ENCODE results near the gene TPSAB1. TPM values are rescaled to one million over a fixed set of nuclear protein-coding genes. Genes with fewer than 3 reads are reported as not detected.
"Not testable (repeated sequence)": the region's sequence is repeated elsewhere in the genome, so short reads cannot be mapped to it uniquely, and the experiment has no call there.

TPSAB1 gene
- total RNA-seq, 1 donor from 2014 or later = not detected

DNA sequence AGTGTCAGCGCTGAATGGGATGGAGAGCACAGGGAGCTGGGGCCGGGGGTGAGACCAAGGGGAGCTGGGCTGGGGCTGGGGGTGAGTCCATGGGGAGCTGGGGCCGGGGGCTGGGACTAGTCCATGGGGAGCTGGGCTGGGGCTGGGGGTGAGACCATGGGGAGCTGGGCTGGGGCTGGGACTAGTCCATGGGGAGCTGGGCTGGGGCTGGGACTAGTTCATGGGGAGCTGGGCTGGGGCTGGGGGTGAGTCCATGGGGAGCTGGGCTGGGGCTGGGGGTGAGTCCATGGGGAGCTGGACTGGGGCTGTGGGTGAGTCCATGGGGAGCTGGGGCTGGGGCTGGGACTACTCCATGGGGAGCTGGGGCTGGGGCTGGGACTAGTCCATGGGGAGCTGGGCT is 14.3 kb downstream of the TPSAB1 start:
- H3K4me3 Mint-ChIP-seq (ENCODE audit: low read depth); DNase-seq (ENCODE audit: low spot score); H3K36me3 Mint-ChIP-seq (ENCODE audit: low read depth); intact Hi-C loops (cut with micrococcal nuclease); H3K27ac Mint-ChIP-seq; H3K9me3 Mint-ChIP-seq; H3K4me1 Mint-ChIP-seq (ENCODE audit: low read depth); H3K27me3 Mint-ChIP-seq (ENCODE audit: low read depth): not testable (repeated sequence)

DNA sequence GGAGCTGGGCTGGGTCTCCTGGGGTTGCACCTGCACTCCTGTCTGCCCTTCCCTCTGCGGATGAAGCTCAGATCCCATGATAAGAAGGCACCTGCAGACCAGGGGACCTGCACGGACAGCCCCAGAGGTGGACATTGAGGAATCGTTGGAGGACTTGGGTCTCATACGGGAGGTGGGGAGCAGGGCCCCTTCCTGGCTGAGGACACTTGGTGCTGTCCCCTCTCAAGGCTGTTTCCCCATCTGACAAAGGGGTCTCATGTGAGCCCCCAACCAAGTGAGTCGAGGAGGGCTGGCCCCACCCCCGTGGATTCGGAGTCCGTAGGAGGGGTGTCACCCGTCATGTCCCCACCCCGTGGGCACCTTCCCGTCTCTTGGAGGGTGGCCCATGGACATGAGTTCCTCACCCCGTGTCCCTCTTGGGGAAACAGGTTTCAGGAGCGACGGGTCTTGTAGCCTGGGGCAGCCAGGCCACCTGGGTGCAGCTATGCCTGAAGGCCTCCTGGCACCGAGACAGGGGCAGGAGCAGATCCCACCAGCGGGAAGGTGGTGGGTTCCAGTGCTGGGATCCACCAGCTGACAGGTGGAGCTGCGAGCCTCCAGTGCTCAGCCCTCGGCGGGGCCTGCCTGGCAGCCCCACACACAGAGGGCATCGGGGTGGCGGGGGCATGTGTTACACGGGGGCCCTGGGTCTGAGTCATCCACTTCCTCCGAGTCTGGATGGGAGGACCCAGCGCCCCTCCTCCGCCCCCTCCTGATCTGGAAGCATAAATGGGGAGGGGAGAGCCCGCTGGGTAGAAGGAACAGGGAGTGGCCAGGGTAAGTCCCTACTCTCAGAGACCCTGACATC is 15.0 kb downstream of the TPSAB1 start, which contains the start of gene TPSD1:
Gene TPSD1, plus strand, starts transcription at position 794 of the 847 bp plus-strand sequence. CDS start 212 bp downstream, outside the sequence.
- H3K27ac Mint-ChIP-seq; H3K36me3 Mint-ChIP-seq (ENCODE audit: low read depth); intact Hi-C loops (cut with micrococcal nuclease); H3K9me3 Mint-ChIP-seq; H3K27me3 Mint-ChIP-seq (ENCODE audit: low read depth); H3K4me1 Mint-ChIP-seq (ENCODE audit: low read depth); DNase-seq (ENCODE audit: low spot score); H3K4me3 Mint-ChIP-seq (ENCODE audit: low read depth): not testable (repeated sequence)

DNA sequence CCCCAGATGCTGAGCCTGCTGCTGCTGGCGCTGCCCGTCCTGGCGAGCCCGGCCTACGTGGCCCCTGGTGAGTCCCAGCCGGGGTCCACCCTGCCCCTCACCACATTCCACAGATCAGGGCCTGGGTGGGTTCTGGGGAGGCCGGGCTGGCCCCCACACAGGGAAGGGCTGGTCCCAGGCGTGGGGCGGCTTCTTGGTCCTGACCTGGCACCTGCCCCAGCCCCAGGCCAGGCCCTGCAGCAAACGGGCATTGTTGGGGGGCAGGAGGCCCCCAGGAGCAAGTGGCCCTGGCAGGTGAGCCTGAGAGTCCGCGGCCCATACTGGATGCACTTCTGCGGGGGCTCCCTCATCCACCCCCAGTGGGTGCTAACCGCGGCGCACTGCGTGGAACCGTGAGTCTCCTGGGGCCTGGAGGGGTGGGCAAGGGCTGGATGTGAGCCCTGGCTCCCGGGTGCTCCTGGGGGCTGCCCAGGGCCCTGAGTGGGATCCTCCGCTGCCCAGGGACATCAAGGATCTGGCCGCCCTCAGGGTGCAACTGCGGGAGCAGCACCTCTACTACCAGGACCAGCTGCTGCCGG is 15.9 kb downstream of the TPSAB1 start:
- H3K4me1 Mint-ChIP-seq (ENCODE audit: low read depth); H3K36me3 Mint-ChIP-seq (ENCODE audit: low read depth); intact Hi-C loops (cut with micrococcal nuclease); H3K9me3 Mint-ChIP-seq; H3K27me3 Mint-ChIP-seq (ENCODE audit: low read depth); H3K4me3 Mint-ChIP-seq (ENCODE audit: low read depth); H3K27ac Mint-ChIP-seq; DNase-seq (ENCODE audit: low spot score): not testable (repeated sequence)

DNA sequence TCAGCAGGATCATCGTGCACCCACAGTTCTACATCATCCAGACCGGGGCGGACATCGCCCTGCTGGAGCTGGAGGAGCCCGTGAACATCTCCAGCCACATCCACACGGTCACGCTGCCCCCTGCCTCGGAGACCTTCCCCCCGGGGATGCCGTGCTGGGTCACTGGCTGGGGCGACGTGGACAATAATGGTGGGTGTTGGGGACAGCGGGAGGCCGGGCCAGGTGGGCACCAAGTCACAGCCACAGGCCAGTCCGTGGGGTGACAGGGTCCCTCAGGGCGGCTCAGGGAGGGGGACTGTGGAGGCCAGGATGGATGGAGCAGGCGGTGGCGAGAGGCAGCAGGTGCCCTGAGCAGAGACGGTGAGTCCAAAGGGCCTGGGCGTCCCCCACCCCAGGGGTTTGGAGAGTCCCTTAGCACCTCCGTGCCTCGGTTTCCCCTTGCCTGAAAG is 16.4 kb downstream of the TPSAB1 start:
- H3K9me3 Mint-ChIP-seq = no peaks in the 10 kb centered on the region
- DNase-seq (ENCODE audit: low spot score) = no peak
- peaks cover 8% of the 10 kb centered on the region for H3K27me3 Mint-ChIP-seq (ENCODE audit: low read depth)
- intact Hi-C loops (cut with micrococcal nuclease) = no loop called here
- no peak overlapping the region for H3K27ac Mint-ChIP-seq
- H3K4me1 Mint-ChIP-seq (ENCODE audit: low read depth) = no peaks in the 10 kb centered on the region
- no peaks in the 10 kb centered on the region for H3K36me3 Mint-ChIP-seq (ENCODE audit: low read depth)
- no peak overlapping the region for H3K4me3 Mint-ChIP-seq (ENCODE audit: low read depth)

DNA sequence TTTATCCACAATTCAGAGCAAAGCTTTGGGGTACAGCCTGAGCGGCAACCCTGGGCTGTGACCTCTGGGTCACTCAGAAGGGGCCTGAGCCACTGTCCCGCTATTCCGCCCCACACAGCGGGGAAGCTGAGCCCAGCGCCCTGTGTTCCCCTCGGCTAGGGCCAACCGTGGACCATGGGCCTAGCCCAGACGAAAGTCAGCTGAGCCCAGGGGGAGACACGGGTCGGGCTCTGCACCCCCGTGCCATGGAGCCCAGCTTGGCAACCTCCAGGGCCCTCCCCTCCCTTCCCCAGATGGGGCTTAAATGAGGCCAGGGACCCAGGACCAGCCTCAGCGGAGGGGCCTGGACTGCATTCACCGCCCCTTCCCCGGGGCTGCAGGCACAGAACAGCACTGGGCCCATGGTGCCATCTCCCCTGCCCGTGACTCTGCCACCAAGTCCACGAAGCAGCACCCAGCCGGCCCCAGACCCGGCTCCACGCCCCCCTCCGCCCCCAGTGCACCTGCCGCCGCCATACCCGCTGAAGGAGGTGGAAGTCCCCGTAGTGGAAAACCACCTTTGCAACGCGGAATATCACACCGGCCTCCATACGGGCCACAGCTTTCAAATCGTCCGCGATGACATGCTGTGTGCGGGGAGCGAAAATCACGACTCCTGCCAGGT is 17.2 kb downstream of the TPSAB1 start:
- intact Hi-C loops (cut with micrococcal nuclease) = no loop called here
- no peak overlapping the region for H3K27ac Mint-ChIP-seq
- H3K9me3 Mint-ChIP-seq = no peaks in the 10 kb centered on the region
- no peaks in the 10 kb centered on the region for H3K36me3 Mint-ChIP-seq (ENCODE audit: low read depth)
- H3K27me3 Mint-ChIP-seq (ENCODE audit: low read depth) = peaks cover 10% of the 10 kb centered on the region
- H3K4me3 Mint-ChIP-seq (ENCODE audit: low read depth) = no peak overlapping the region
- no peaks in the 10 kb centered on the region for H3K4me1 Mint-ChIP-seq (ENCODE audit: low read depth)
- DNase-seq (ENCODE audit: low spot score) = no peak

DNA sequence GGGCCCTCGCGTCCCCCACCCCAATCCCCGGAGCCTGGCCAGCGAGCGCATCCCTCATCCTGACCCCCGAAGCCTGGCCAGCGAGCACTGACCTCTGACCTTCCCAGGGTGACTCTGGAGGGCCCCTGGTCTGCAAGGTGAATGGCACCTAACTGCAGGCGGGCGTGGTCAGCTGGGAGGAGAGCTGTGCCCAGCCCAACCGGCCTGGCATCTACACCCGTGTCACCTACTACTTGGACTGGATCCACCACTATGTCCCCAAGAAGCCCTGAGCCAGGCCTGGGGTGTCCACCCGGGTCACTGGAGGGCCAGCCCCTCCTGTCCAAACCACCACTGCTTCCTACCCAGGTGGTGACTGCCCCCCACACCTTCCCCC is 17.7 kb downstream of the TPSAB1 start:
- H3K4me3 Mint-ChIP-seq (ENCODE audit: low read depth) = no peak overlapping the region
- DNase-seq (ENCODE audit: low spot score) = no peak
- H3K4me1 Mint-ChIP-seq (ENCODE audit: low read depth) = no peaks in the 10 kb centered on the region
- intact Hi-C loops (cut with micrococcal nuclease) = no loop called here
- no peak overlapping the region for H3K27ac Mint-ChIP-seq
- H3K9me3 Mint-ChIP-seq = no peaks in the 10 kb centered on the region
- no peaks in the 10 kb centered on the region for H3K36me3 Mint-ChIP-seq (ENCODE audit: low read depth)
- H3K27me3 Mint-ChIP-seq (ENCODE audit: low read depth) = peaks cover 10% of the 10 kb centered on the region

DNA sequence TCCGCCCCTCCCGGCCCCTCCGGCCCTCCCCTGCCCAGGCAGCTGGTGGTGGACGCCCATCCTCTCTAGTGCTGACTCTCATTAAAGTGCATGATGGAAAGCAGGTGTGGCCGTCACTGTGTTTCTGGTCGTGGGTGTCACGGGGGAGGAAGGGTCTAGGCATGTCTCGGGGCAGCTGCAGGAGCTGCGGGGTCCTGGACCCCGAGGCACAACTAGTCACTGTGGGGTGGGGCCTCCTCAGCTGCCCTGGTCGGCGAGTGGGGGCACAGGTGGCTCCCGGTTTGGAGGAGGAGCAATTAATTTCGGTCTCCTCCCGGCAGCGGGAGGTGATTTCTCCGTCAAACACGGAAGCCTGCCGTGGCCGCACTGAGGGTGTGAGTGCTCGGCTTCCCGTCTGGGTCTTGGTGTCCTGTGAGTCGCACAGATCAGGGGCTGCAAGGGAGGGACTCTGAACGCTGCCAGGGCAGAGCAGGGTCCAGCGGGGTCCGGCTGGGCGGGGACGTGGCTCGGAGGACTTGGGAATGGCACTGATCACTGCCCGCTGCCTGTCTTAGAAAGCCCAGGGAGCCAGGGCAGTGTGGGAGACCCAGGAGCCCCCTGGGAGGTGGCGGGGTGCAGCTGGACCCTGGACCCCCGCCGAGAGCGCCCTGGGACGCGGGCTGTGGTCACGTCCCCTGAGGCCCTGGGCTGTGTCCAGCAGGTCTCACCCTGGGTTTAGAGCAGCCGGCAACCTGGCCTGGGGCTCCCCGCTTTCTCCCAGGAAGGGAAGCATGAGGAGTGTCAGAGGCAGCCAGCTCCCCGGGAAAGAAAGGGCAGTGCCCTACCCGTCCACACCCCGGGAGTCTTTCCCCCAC is 18.6 kb downstream of the TPSAB1 start:
- no peak for DNase-seq (ENCODE audit: low spot score)
- Mint-ChIP-seq H3K9me3 (peaks cover 2% of the 10 kb centered on the region), H3K4me3 (ENCODE audit: low read depth) (no peak overlapping the region)

DNA sequence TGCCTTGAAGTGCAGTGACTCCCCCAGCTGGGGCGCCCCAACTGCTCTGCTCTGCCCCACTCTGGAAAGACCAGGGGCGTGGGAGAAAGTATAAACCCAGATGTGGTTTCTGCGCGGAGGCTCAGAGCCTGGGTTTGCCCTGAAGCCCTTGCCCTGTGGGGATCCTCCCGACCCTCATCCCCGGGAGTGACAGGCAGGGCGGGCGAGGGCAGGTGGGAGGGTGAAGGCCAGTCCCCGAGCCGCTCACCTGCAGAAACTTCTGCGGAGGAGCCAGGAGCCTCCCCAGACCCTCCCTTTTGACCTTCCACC is 19.2 kb downstream of the TPSAB1 start:
- Mint-ChIP-seq H3K4me1 (ENCODE audit: low read depth) (no peaks in the 10 kb centered on the region), H3K4me3 (ENCODE audit: low read depth) (no peak overlapping the region), H3K9me3 (peaks cover 7% of the 10 kb centered on the region), H3K27ac (no peak overlapping the region), H3K36me3 (ENCODE audit: low read depth) (no peaks in the 10 kb centered on the region), H3K27me3 (ENCODE audit: low read depth) (peaks cover 10% of the 10 kb centered on the region)
- intact Hi-C loops (cut with micrococcal nuclease) = no loop called here
- no peak for DNase-seq (ENCODE audit: low spot score)

More for the DNA sequence above, 18.6 kb downstream of the TPSAB1 start:
- Mint-ChIP-seq H3K27me3 (ENCODE audit: low read depth) (peaks cover 10% of the 10 kb centered on the region), H3K27ac (no peak overlapping the region), H3K4me1 (ENCODE audit: low read depth) (no peaks in the 10 kb centered on the region), H3K36me3 (ENCODE audit: low read depth) (no peaks in the 10 kb centered on the region)
- intact Hi-C loops (cut with micrococcal nuclease) = no loop called here

DNA sequence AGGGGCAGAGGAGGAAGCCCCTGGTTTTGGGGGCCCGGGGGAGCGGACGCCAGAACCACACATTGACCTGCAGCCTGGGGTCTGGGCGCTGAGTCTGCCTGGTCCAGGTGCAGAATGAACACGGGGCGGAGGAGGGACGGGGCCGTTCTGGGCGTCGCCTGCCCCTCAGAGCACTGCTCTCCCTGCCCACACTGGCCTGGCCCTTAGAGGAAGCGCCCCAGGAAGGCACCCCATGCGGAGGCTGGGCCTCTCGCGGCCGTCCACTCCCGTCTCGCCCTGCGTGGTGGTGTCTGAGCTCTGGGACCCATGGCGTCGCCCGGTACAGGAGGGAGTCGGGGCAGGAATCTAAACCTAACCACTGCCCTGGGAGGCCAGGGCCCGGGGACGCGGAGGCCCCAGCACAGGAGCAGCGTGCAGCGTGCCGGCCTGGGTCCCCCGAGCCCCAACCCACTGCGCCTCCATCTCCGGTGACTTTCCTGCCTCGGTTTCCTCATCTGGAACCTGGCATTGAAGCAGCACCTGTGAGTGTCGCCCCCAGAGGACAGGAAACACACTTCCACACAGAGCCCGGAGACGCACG is 19.7 kb downstream of the TPSAB1 start:
- intact Hi-C loops (cut with micrococcal nuclease) = no loop called here
- no peaks in the 10 kb centered on the region for H3K4me1 Mint-ChIP-seq (ENCODE audit: low read depth)

DNA sequence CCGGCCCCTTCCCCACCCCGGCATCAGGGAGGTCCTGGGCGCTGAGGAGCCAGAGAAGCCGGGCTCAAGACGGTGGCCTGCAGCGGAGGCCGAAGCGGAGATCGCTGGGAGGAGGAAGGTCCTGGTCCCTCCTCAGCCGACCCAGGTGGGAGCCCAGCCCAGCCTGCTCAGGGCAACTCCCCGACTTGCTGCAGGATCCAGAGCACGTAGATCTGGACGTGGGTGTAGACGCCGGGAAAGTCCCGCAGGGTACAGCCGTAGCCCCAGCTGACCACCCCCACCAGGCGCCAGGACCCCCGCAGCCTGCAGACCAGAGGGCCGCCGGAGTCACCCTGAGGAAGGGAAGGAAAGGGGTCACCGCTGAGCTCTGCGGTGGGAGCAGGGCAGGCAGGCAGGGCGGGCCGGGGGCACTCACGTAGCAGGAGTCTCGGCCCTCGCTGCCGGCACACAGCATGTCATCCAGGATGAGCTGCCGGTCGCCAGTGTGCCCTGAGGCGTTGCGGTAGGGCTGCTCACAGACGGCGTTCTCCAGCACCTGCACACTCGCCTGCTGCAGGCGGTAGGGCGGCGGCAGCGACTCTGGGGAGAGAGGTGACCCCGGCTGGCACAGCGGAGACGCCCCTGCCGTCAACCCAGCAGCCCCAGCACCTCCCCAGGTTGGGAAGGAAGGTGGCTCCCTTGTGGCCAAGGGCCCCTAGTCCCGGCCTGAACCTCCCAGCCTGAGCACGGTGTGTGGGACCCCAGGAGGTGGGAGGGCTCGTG is 20.8 kb downstream of the TPSAB1 start:
- peaks cover 10% of the 10 kb centered on the region for H3K27me3 Mint-ChIP-seq (ENCODE audit: low read depth)
- H3K4me1 Mint-ChIP-seq (ENCODE audit: low read depth) = no peaks in the 10 kb centered on the region
- no peaks in the 10 kb centered on the region for H3K36me3 Mint-ChIP-seq (ENCODE audit: low read depth)
- no peak overlapping the region for H3K27ac Mint-ChIP-seq
- H3K9me3 Mint-ChIP-seq = peaks cover 10% of the 10 kb centered on the region
- H3K4me3 Mint-ChIP-seq (ENCODE audit: low read depth) = no peak overlapping the region
- intact Hi-C loops (cut with micrococcal nuclease) = no loop called here
- no peak for DNase-seq (ENCODE audit: low spot score)

More for the DNA sequence above, 19.7 kb downstream of the TPSAB1 start:
- no peak overlapping the region for H3K27ac Mint-ChIP-seq
- no peak for DNase-seq (ENCODE audit: low spot score)
- H3K36me3 Mint-ChIP-seq (ENCODE audit: low read depth) = no peaks in the 10 kb centered on the region
- no peak overlapping the region for H3K4me3 Mint-ChIP-seq (ENCODE audit: low read depth)
- peaks cover 10% of the 10 kb centered on the region for H3K9me3 Mint-ChIP-seq
- peaks cover 10% of the 10 kb centered on the region for H3K27me3 Mint-ChIP-seq (ENCODE audit: low read depth)

DNA sequence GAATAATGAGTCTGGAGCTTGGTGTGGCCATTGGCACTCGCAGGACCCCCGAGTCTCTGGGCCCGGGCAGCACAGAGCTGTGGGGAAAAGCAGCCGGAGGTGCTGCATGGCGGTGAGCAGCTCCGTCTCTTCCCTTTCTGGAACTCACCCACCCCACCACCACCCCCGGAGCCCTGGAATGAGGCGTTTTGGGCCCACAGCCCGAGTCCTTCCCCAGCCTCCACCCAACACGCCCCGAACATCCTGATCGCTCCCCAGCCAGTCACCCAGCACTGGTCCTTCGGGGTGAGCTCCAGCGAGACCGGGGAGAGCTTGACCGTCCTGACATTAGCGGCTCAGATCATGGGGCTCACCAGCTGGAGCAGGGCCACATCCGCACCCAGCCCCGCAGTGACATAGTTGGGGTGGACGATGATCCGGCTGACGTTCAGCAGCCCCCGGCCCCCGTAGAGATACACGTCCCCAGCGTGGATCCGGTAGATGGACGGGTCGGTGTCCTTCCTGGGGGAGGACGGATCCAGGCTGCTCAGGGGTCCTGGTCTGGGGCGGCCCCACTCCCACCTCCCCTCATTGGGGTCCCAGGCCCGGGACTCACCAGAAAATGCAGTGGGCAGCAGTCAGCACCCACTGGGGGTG is 21.8 kb downstream of the TPSAB1 start:
- Mint-ChIP-seq H3K9me3 (peaks cover 10% of the 10 kb centered on the region), H3K4me3 (ENCODE audit: low read depth) (no peak overlapping the region), H3K27ac (no peak overlapping the region), H3K4me1 (ENCODE audit: low read depth) (no peaks in the 10 kb centered on the region), H3K36me3 (ENCODE audit: low read depth) (no peaks in the 10 kb centered on the region), H3K27me3 (ENCODE audit: low read depth) (peaks cover 10% of the 10 kb centered on the region)
- intact Hi-C loops (cut with micrococcal nuclease) = no loop called here
- no peak for DNase-seq (ENCODE audit: low spot score)

All from activated T-helper 2 cell treated with anti-CD3 and anti-CD28 coated beads, Interferon-gamma antibody, Interleukin-2, Interleukin-4, amounts not matched to agents 10 μg/mL and 5 μg/mL and 100 μg/mL, durations not matched to agents 14 hours and 24 hours and 36 hours (primary cell).